ENCODE data around the gene NEURL3. TPM values are rescaled to one million over a fixed set of nuclear protein-coding genes. Genes with fewer than 3 reads are reported as not detected.

NEURL3 gene
- total and polyA plus RNA-seq, 2 of the 4 experiments (the other 2 are of a cell fraction) = not detected

DNA sequence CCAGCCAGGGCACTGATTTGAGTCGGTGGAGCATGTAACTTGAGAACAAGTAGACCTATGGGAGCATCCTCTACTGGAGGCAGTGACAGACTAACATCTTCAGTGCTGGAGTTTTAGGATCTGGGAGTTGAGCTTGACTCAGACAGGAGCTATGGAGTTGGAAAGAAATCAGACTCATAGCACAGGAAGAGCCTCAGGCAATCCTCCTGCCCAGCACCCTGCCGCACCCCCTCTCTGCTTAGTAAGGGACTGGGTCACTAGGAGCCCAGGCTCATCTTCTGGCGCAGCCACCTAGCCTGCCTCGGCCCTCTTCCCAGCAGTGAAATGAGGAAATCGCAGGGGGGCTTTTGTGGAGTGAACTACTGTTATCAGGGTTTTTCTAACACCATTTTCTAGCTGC is 35.0 kb upstream of the NEURL3 start:
- H3K27ac ChIP-seq (ENCODE audit: insufficient read depth, low read length) = no peak overlapping the region
- peaks cover 20% of the 10 kb centered on the region for H3K4me1 ChIP-seq (ENCODE audit: control insufficient read depth, insufficient read depth, low read length)
- BruUV-seq (replicated peaks) = TSS peak; percentile 17
- H4K8ac ChIP-seq (ENCODE audit: low read depth in 2 of 2, low read length in 2 of 2) = no peak overlapping the region
- no peak overlapping the region; the same call in 1 of the 2 replicates for H2AK5ac ChIP-seq (ENCODE audit: low read depth, low read length)
- no peak overlapping the region for H3K4me3 ChIP-seq (ENCODE audit: insufficient read depth, low read depth, low read length)
- no peaks in the 10 kb centered on the region for H3K9me3 ChIP-seq (ENCODE audit: control insufficient read depth, insufficient read depth, low read length)
- no peak overlapping the region for H2BK5ac ChIP-seq (ENCODE audit: low read depth, low read length, poor library complexity, severe bottlenecking)
- in situ Hi-C loops (cut with MboI; ENCODE audit: low sequenced_read_pairs) (no loop called here), dilution Hi-C loops (cut with HindIII; ENCODE audit: low sequenced_read_pairs, unreplicated experiment) (no loop called here), intact Hi-C loops (cut with micrococcal nuclease) (no loop called here)
- H3K18ac ChIP-seq (ENCODE audit: low read depth, low read length) = no peak overlapping the region
- H4K91ac ChIP-seq (ENCODE audit: insufficient read depth, low read depth, low read length) = no peak overlapping the region
- no peak overlapping the region for H2BK120ac ChIP-seq (ENCODE audit: low read depth, low read length)
- no peak overlapping the region for H3K14ac ChIP-seq (replicated peaks; ENCODE audit: low read depth, low read length)
- H3K23ac ChIP-seq (ENCODE audit: low read depth, low read length) = no peak overlapping the region
- CTCF ChIA-PET = interaction anchor here (1.5 kb wide), 1 partner anchor 14 kb away, joined by 3 read pairs; no protein-coding TSS in a partner anchor
- peaks cover 4% of the 10 kb centered on the region for H3K36me3 ChIP-seq (ENCODE audit: control insufficient read depth, insufficient read depth, low read length)
- H3K4ac ChIP-seq (ENCODE audit: low read depth, low read length) = no peak overlapping the region
- H3K27me3 ChIP-seq (ENCODE audit: control insufficient read depth, insufficient read depth, low read length) = no peaks in the 10 kb centered on the region
- H3K79me1 ChIP-seq (ENCODE audit: low read depth in 1 of 2, low read length in 2 of 2) = peaks cover 16 to 48% of the 10 kb centered on the region in 2 experiments
- no peak overlapping the region for H4K5ac ChIP-seq (ENCODE audit: low read depth, low read length)
- DNase-seq = peak; percentile 59
- POLR2A ChIA-PET (ENCODE audit: unreplicated experiment) = no interaction called here
- H3K9me1 ChIP-seq (ENCODE audit: insufficient read depth, low read length) = peaks cover 8% of the 10 kb centered on the region
- 80% methylated on average over 1 of the region's 5 CpGs; no CpG with 5 or more reads in 1 of the 2 experiments for WGBS, 2 experiments (ENCODE audit: extremely low coverage in 2 of 2, insufficient read length in 1 of 2)
- no peak overlapping the region for H2BK20ac ChIP-seq (ENCODE audit: low read depth, low read length)
- H3K4me2 ChIP-seq (ENCODE audit: low read depth, low read length) = no peak overlapping the region
- H2AFZ ChIP-seq (replicated peaks; ENCODE audit: low read length, poor library complexity) = no peak overlapping the region
- ATAC-seq (ENCODE audit: low read depth) = no peak
- no peak overlapping the region for H3K9ac ChIP-seq (ENCODE audit: low read depth, low read length)
- H3K56ac ChIP-seq (ENCODE audit: extremely low read depth, insufficient read depth, low read length) = no peak overlapping the region
- TF ChIP-seq RCOR1 (IDR thresholded peaks at IDR 0.05; ENCODE audit: insufficient replicate concordance, low read length) = no peak
- TF ChIP-seq CEBPB (IDR thresholded peaks at IDR 0.05; ENCODE audit: low read depth, low read length) = no peak
- no peak for TF ChIP-seq MAFK (IDR thresholded peaks at IDR 0.05; ENCODE audit: low read depth, low read length)
- TF ChIP-seq, protein P1, sequence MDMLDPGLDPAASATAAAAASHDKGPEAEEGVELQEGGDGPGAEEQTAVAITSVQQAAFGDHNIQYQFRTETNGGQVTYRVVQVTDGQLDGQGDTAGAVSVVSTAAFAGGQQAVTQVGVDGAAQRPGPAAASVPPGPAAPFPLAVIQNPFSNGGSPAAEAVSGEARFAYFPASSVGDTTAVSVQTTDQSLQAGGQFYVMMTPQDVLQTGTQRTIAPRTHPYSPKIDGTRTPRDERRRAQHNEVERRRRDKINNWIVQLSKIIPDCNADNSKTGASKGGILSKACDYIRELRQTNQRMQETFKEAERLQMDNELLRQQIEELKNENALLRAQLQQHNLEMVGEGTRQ (IDR thresholded peaks at IDR 0.05; ENCODE audit: low read depth, low read length) = no peak
- TF ChIP-seq RFX5 (IDR thresholded peaks at IDR 0.05; ENCODE audit: low read depth, low read length) = no peak
- peak overlapping the region; percentile 74 for H2AK9ac ChIP-seq (replicated peaks; ENCODE audit: low read depth, low read length, poor library complexity)
- peaks cover 38% of the 10 kb centered on the region for H4K20me1 ChIP-seq (ENCODE audit: insufficient read depth, low read length)
- H2BK15ac ChIP-seq (ENCODE audit: low read depth, low read length) = no peak overlapping the region
